SKM-1 treated with dmso at 0.1 percent for 144 hours (cell line): ENCODE data around the gene ASMTL.
"Not testable (repeated sequence)": the region's sequence is repeated elsewhere in the genome, so short reads cannot be mapped to it uniquely, and the experiment has no call there.

ENCODE experiments used
- DNase-seq: peaks from one replicate; lab custom pipeline; 2025; ENCODE audit not compliant: unreplicated experiment; lab: John Stamatoyannopoulos, UW

Gene ASMTL

DNA sequence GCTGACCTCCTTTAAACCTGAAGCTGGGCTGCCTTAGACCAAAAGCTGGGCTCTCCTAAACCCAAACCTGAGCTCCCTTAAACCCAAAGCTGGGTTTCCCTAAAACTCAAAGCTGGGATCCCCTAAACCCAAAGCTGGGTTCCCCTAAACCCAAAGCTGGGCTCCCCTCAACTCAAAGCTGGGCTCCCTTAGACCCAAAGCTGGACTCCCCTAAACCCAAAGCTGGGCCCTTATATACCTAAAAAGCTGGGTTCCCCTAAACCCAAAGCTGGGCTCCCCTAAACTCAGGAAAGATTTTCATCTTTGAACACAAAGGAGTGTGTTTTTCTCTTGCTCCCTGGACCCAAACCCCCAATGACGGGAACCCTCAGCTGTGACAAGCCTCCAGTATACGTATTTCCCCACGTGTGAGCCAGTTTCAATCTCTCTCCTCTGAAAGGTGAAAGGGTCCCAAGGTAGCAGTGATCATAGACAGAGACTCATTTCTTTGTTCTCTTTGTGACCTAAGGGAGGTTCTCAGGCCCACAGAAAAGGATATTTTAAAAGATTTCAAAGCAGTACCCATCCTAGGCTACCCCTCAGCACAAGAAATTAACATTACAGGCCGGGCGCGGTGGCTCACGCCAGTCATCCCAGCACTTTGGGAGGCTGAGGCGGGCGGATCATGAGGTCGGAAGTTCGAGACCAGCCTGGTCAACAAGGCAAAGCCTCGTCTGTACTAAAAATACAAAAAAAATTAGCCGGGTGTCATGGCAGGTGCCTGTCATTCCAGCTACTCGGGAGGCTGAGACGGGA, 31.3 kb upstream of the ASMTL start:
- no peak for DNase-seq

- not testable (repeated sequence) for DNase-seq
These were observed 29.8 kb upstream of the ASMTL start for GRCh38 chrX:1482530-1482928.

GRCh38 chrX:1481636-1482529, 29.2 kb upstream of the ASMTL start:
- DNase-seq, result no peak

DNA sequence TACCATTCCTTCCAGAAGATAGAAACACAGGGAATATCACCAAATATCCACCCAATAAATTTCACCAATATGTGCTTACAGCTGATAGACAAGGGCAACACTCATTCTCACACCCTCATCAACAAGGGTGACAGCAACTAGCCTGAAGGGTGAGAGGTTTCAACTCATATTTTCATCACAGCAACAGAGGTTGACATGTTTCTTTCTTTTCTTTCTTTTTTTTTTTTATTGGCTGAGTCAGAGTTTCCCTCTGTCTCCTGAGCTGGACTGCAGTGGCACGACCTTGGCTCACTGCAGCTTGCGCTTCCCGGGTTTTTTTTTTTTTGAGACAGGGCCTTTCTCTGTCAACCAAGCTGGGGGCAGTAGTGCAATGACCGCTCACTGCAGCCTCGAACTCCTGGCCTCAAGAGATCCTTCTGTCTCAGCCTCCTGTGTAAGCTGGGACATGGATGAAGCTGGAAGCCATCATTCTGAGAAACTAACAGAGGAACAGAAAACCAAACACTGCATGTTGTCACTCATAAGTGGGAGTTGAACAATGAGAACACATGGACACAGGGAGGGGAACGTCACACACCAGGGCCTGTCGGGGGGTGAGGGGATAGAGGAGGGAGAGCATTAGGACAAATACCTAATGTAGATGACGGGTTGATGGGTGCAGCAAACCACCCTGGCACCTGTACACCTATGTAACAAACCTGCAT, 27.5 kb upstream of the ASMTL start:
- DNase-seq, result no peak

DNA sequence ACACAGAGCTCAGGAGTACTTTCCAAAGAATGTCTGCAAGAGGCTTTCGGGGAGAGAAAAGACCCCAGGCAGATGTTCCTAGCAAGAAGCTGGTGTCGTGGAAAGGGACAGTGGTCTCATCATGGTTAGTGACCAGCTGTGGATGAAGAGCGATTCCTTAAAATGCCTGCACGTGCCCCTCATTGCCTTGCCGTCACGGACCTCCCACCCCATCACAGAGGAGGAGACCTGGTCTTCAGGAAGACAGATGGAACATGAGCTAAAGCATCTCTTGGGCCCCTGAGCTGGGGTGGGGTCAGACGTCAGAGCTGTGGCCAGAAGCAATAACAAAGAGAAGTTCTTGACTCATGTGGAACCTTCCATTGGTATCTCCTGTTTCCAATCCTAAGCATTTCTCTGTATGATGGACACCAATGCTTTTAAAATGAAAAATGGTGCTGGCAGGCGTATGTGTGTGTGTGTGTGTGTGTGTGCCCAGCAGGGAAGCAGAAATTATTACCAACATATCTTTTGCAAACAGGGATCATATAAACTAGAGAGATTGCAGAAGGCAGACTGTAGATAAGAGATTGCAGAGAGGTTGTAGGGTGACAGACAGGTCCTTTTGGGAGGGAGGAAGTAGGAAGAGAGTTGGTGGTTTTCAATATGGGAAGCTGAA, 25.2 kb upstream of the ASMTL start:
- no peak for DNase-seq

DNA sequence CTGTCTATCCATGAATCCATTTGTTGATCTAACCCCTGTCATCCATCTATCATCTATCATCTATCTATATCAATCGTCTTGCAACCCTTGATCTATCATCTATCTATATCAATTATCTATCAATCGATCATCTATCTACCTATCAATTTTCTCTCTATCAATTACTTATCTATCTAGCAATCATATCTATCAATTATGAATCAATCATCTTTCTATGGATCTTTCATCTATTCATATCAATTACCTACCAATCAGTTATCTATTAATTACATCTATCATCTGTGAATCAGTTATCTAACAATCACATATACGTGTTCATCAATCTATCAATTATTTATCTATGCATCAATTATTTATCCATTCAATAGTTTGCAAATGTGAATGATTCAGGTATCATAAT, 24.5 kb upstream of the ASMTL start:
- no peak for DNase-seq

DNA sequence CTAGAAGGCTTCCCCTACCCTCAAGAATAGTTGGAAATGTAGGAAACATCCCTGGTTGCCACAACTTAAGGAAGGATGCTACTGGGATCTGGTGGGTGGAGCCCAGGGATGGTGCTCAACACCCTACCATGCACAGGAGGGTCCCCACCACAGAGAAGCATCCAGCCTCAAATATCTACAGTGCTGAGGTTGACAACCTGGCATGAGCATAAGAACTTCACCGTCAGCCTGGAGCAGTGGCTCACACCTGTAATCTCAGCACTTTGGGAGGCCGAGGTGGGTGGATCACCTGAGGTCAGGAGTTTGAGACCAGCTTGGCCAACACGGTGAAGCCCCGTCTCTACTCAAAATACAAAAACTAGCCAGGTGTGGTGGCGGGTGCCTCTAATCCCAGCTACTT, 24.0 kb upstream of the ASMTL start:
- DNase-seq, result no peak

GRCh38 chrX:1475881-1476280, 23.2 kb upstream of the ASMTL start:
- DNase-seq, result no peak

DNA sequence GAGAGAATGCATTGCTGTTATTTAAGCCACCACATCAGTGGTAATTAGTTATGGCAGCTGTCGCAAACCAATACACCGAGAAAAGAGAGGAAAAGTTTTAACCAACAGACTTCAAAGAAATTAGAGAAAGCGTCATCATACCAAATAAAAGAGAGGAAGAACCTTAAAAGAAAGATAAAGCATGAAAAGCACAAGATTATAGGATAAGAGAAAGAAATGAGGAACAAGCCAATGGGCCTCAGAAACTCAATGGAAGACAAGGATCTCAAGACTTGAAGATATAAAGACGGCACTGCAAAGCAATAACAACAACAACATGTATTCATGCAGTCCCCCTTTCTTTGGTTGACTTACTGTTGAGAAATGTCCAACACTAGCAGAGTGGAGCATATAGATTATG, 22.8 kb upstream of the ASMTL start:
- DNase-seq, result no peak

- not testable (repeated sequence) for DNase-seq
These were observed 21.9 kb upstream of the ASMTL start for GRCh38 chrX:1474593-1474992.

DNA sequence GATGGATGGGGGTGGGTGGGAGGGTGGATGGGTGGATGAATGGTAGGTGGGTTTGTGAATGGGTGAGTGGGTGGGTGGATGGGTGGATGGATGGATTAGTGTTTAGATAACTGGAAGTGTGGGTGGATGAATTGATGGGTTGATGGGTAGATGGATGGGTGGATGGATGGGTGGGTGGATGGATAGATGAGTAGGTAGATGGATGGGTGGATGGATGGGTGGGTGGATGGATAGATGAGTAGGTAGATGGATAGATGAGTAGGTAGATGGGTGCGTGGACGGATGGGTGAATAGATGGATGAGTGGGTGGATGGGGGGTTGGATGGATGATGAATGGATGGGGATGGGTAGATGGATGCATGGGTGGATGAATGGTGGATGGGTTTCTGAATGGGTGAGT, 20.3 kb upstream of the ASMTL start:
- DNase-seq, result no peak

DNA sequence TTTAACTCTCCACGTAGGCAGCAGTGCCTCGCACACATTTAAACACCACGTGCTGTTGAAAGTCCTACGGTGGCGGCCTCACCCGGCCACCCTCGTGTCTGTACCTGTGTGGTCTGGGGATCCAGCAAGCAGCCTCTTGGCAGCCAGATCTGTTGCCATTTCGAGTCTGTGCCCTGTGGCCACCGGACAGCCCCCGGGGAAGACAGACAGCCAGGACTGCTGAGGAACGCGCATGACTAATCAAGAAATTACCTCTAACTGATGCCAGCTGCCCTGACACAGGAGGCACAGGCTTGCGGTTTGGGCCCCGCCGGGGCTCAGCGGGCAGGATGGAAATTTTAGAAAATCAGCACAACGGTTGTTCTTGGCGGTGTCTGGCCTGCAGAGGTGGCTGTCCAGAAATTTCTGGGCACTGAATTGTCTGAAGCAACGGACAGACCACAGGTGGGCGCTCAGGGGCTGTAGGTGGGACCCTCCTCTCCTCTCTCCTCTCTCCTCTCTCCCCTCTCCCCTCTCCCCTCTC, 15.6 kb upstream of the ASMTL start:
- peak; percentile 69 for DNase-seq

GRCh38 chrX:1466971-1467561, 14.4 kb upstream of the ASMTL start:
- no peak for DNase-seq

DNA sequence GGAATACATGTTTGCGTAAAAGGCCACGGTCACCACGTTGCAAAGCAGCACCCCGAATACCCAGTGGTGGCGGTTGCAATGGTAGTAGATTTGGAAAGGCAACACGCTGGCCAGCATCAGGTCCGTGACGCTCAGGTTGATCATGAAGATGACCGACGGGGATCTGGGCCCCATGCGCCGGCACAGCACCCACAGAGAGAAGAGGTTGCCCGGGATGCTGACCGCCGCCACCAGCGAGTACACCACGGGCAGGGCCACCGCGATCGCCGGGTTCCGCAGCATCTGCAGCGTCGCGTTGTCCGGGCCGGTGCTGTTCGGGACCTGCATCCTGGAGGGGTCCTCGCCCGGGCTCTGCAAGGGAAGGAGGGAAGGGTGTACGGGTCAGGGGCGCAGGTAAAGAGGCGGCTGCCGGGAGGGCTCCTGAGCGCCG, 13.5 kb upstream of the ASMTL start:
- DNase-seq, result no peak

GRCh38 chrX:1465286-1466231, 12.8 kb upstream of the ASMTL start:
- DNase-seq, result no peak

- no peak for DNase-seq
These were observed 12.2 kb upstream of the ASMTL start for GRCh38 chrX:1464971-1465285.

DNA sequence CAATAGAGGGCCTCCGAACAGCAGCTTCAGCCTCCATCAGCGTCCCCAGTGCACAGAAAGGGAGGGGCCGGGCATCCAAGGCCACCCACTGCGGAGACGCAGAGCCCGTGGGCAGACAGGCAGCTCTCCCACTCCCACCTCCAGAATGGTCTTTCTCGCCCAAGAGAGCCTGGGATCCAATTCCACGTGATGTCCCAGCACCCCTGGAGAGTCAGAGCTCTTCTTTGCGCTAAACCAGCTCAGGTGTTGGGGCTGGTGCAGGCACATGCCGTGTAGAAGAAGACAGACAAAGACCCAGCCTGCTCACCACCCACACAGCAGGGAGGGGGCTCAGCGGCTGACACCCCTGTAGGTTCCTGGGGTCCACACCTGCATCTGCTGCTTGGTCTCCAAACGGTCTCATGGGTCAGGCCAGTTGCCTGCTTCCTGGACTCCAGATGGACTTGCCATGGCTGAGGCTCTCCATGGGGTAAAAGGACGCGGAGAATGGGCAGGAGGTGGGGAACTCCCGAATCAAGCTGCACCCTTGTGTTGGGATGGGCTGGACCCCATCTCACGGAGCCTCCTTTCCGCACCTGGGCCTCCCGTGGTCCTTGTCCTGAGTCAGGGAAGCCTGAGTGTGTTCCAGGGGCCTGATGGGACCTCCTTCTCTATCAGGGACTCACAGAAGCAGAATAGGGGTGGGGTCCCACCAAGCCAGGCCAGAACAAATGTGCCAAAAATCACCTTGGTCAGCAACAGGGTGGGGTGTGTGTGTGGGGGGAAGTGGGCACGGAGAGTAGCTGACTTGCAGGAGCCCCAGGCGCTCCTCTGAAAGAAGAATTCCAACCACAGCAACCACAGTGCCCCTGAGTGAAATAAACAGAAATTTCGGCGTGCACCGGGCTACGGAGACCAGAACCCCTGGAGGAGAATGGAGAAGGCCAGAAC, 11.6 kb upstream of the ASMTL start:
- no peak for DNase-seq

DNA sequence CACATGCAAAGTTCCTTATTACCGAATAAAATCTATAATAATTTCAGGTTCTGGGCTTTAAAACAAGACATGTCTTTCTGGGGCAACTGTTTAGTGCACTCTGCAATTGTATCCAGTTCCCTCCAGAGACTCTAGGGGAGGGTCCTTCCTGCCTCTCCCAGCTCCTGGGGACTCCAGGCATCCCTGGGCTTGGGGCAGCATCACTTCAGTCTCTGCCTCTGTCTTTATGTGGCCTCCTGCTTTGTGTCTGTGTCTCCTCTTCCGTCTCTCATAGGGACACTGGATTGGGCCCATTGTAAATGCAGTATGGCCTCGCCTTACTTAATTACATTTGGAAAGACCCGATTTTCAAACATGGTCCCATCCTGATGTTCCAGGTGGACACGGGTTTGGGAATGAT, 10.9 kb upstream of the ASMTL start:
- no peak for DNase-seq
